ENCODE measurements around the gene RPH3AL. TPM values are rescaled to one million over a fixed set of nuclear protein-coding genes. Genes with fewer than 3 reads are reported as not detected.

Gene RPH3AL
- total RNA-seq, 1 donor from 2014 or later, result 10.0 TPM

DNA sequence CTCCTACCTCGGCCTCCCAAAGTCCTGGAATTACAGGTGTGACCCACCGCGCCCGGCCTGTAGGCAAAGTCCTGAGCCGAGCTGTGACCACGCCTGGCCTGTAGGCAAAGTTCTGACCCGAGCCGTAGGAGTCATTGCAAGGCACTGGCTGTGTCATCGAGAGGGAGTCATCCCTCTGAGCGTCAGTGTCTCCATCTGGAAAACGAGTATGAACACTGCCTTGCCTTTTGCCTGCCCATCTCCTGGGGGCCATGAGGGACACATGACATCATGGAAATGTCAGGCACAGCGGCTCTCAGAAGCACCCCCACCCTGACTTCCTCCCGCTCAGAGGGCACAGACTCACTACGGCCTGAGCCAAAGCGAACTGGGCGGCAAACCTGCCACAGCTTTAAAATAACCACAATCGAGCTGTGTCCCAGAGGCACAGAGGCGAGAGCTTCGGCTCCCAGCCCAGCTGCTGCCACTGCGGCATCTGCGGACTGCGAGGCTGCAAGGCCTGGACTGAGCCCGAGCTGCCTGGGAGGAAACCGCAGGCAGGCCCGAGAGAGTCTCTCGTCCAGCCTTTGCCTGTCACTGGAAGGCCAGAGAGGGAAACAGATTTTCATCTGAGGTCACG, 50.8 kb downstream of the RPH3AL start:
- DNase-seq (ENCODE audit: low read depth in 2 of 2), result no peak

- no peak for DNase-seq (ENCODE audit: low read depth in 2 of 2)
Measured at GRCh38 chr17:300881-301280, 51.7 kb downstream of the RPH3AL start.

DNA sequence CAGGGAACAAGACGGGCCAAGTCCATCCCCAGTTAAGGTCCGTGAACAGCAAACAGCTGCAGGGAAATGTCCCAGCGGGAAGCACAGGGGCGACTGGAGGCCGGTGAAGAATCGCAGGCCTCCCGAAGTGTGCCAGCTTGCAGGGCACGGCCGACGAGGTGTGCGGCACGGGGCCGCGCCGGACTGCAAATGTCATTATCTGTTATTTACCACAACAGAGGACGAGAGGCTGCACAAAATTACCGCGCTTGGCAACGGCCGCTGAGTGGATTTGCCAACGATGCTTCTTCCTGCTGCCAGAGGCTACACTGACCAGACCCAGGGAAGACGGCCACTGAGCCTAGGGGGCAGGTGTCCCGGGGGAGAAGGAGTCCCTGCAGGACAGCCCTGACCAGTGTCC, 53.1 kb downstream of the RPH3AL start:
- no peak for DNase-seq (ENCODE audit: low read depth in 2 of 2)

DNA sequence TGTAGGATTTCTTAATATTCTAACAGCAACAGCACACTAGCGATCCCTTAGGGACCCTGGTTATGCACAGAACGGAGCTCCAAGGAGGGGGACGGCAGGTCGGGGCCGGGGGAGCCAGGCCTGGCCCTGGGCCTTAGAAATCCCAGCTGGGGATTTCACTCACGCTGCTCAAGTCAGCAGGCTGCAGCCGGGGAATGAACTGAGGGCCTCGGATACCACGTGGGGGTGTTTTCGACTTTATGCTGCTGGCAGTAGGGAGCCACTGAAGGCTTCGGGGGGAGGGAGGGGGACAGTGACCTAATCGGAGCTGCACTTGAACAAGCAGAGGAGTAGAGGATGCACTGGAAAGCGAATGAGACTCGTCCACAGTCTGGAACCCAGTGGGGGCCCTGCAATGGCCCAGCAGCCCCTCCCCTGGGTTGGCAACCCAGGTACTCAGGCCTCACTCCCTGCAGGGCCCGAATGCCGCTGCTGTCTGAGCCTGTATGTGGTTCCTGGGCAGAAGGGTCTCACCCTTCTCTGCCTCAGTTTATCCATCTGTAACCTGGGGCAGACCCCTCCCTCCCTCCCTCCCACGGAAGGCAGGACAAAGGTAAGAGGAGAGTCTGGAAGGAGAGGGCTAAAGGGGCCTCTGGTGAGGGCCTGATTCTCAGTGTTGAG, 53.7 kb downstream of the RPH3AL start:
- no peak for DNase-seq (ENCODE audit: low read depth in 2 of 2)

DNA sequence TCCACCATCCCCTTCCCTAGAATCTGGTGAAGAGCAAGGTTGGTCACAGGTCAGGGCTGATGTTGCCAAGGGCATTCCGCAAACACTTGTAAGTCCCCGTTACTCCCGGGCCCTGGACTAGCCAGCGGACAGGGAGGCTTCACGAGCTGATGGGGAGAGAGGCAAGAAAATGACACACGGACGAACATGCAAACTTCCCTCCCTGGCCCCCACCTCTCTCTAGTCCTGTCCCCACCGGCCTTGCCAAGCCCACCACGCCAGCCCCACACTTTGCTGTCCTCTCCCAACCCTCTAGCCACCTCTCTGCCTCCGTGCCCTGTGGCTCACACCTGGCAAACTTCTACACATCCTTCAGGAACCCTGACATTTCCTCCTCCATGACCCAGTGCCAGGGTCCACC, 54.8 kb downstream of the RPH3AL start:
- no peak for DNase-seq (ENCODE audit: low read depth in 2 of 2)

- no peak for DNase-seq (ENCODE audit: low read depth in 2 of 2)
Measured at GRCh38 chr17:296906-297690, 55.5 kb downstream of the RPH3AL start.

- DNase-seq (ENCODE audit: low read depth in 2 of 2), result no peak
Measured at GRCh38 chr17:296379-296778, 56.2 kb downstream of the RPH3AL start.

- DNase-seq (ENCODE audit: low read depth in 2 of 2), result no peak
Measured at GRCh38 chr17:292531-293382, 59.9 kb downstream of the RPH3AL start.

DNA sequence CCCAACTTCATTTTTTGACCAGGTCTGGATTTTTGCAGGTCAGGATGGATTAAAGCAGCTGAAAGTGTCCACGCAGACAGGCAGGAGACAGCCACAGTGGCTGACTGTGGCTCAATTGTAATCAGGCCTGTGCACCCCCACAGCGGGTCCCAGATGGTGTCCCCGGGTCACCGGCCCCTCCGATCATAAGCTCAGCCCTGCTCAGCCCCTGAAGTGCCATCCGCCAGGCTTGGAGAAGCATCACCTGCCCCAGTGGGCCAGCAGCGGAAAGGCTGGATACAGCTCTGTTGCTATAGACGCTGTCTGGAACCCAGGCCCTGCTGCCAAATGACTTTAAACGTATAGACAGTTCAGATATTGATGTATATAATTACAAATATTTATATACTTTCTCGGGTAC, 60.6 kb downstream of the RPH3AL start:
- DNase-seq (ENCODE audit: low read depth in 2 of 2), result no peak

- no peak for DNase-seq (ENCODE audit: low read depth in 2 of 2)
Measured at GRCh38 chr17:291587-291986, 61.0 kb downstream of the RPH3AL start.

DNA sequence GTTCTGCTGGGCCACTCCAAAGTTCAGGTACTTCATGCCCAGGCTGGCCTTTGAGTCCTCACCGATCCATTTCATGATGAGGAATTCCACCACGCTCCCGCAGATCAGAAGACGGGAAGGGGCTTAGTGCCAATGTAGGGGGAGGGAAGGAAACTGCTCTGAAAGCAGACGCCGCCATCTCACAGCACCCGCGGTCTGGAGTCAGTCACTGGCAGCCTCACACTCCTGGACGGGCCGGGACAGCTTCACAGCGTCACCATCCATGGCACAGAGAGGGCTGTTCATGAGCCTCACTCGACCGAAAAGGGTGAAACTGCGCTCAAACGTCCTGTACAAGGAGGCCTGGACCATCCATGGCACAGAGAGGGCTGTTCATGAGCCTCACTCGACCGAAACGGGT, 62.0 kb downstream of the RPH3AL start:
- DNase-seq (ENCODE audit: low read depth in 2 of 2), result no peak

GRCh38 chr17:290121-290521, 62.5 kb downstream of the RPH3AL start:
- DNase-seq (ENCODE audit: low read depth in 2 of 2), result no peak

DNA sequence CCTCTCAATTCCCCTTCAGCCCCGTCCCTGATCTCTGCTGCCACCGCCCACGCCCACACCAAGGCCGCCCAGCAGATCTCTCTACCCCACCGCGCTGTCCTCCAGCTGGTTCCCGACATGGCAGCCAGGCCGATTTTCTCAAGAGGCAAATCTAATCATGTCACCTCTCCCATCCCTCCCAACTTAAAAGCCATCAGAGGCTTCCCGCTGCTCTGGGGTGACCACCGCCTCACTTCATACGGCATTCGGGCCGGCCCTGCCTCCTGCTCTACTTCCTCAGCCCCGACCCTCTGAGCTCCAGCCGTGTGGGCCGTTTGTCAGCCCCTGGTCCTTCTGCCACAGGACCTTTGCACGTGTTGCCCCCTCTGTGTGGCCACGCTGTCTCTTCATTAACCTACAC, 63.2 kb downstream of the RPH3AL start:
- DNase-seq (ENCODE audit: low read depth in 2 of 2), result no peak

DNA sequence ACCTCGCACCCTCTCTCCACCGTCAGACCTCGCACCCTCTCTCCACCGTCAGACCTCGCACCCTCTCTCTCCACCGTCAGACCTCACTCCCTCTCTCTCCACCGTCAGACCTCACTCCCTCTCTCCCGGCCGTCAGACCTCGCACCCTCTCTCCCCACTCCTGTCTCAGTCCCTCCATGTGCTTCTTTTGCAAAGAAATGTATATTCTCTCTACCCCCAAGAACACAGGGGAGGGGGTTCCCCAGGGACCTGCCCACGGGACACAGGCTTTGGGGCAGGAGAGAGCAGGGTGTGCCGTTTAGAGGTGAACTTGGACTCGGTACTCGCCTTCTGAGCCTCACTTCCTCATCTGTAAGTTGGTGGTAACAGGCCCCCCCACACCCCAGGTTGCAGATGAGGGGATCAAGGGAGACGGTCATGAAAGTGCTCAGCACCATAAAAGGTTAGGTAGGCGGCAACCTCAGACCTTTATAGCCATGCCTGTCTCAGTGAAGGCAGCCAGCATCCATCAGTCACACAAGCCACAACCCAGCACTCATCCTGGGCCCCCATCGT, 63.7 kb downstream of the RPH3AL start:
- DNase-seq (ENCODE audit: low read depth in 2 of 2), result no peak

DNA sequence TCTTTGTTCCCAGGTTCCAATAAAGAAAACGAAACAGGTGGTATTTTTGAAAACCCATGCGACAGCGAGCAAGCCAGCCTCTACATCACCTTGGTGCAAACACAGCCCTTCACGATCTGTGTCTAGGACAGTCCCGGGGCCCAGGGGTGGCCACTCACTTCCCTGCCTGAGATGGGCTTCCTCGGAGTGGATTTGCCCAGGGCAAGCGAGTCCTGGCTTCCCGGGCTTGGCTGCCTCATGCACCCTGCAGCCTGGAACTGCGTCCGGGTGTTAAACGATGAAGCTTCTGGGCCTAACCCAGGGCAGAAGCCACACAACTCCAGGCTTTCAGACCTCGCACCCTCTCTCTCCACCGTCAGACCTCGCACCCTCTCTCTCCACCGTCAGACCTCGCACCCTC, 66.0 kb downstream of the RPH3AL start:
- DNase-seq (ENCODE audit: low read depth in 2 of 2), result no peak

GRCh38 chr17:285751-286422, 66.7 kb downstream of the RPH3AL start:
- no peak for DNase-seq (ENCODE audit: low read depth in 2 of 2)

DNA sequence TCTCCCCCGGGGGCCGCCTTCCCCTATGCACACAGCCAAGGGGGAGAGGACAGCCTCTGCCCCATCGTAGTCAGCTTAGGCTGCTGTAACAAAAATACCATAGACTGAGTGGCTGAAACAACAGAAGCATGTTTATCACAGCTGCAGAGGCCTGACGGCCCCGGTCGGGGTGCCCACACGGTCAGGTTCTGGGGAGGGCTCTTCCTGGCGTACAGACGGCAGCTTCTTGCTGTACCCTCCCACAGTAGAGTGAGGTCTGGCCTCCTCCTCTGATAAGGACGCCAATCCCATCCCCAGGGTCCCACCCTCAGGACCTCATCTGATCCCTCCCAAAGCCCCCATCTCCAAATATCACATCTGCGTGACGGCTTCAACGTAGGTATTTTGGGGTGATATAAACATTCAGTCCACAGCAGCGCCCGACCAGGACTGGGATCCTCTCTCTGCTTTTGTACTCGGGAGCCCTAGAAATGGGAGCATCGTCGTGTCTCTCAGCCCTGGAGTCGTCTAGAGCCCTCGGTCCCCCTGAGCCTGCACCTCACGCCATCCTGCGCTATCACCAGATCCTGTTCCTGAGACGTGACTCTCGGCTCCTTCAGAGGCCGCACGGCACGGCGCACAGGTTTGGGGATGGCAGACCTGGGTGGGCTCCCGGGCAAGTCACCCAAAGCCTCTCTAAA, 67.8 kb downstream of the RPH3AL start:
- DNase-seq (ENCODE audit: low read depth in 2 of 2), result no peak

GRCh38 chr17:283911-284675, 68.5 kb downstream of the RPH3AL start:
- no peak for DNase-seq (ENCODE audit: low read depth in 2 of 2)
